Stimulated activated CD4-positive, alpha-beta T cell treated with anti-CD3 and anti-CD28 coated beads, Interleukin-4, amount 100 ng/mL, for 24 hours (primary cell): ENCODE results near the gene PSMB4.
"Not testable (repeated sequence)": the region's sequence is repeated elsewhere in the genome, so short reads cannot be mapped to it uniquely, and the experiment has no call there.

Experiments
- DNase-seq: peaks from one replicate; pipeline ENCODE4 v3.0.0-alpha.2; 2020

Gene PSMB4

GRCh38 chr1:151390221-151391078, 8.9 kb upstream of the PSMB4 start:
- not testable (repeated sequence) for DNase-seq

GRCh38 chr1:151391079-151391563, 8.3 kb upstream of the PSMB4 start:
- DNase-seq = no peak

GRCh38 chr1:151393583-151393982, 5.8 kb upstream of the PSMB4 start:
- no peak for DNase-seq

- not testable (repeated sequence) for DNase-seq
Measured at GRCh38 chr1:151396265-151396664, 3.1 kb upstream of the PSMB4 start.

- no peak for DNase-seq
Measured at GRCh38 chr1:151401125-151401788, 1.9 kb downstream of the PSMB4 start.

GRCh38 chr1:151401860-151402259, 2.5 kb downstream of the PSMB4 start:
- DNase-seq = no peak

- no peak for DNase-seq
Measured at GRCh38 chr1:151402764-151403163, 3.4 kb downstream of the PSMB4 start.

GRCh38 chr1:151403612-151404011, 4.2 kb downstream of the PSMB4 start:
- no peak for DNase-seq

- no peak for DNase-seq
Measured at GRCh38 chr1:151405187-151405951, 6.0 kb downstream of the PSMB4 start.

GRCh38 chr1:151406176-151406575, 6.8 kb downstream of the PSMB4 start:
- DNase-seq = no peak

GRCh38 chr1:151407304-151407703, 7.9 kb downstream of the PSMB4 start:
- DNase-seq = no peak

GRCh38 chr1:151408891-151409290, 9.5 kb downstream of the PSMB4 start:
- DNase-seq = no peak

GRCh38 chr1:151411884-151412283, 12.5 kb downstream of the PSMB4 start:
- no peak for DNase-seq

- no peak for DNase-seq
Measured at GRCh38 chr1:151416231-151416630, 16.9 kb downstream of the PSMB4 start.

GRCh38 chr1:151418081-151418480, 18.7 kb downstream of the PSMB4 start:
- DNase-seq = no peak

GRCh38 chr1:151419819-151420218, 20.4 kb downstream of the PSMB4 start:
- no peak for DNase-seq

GRCh38 chr1:151425103-151425502, 25.7 kb downstream of the PSMB4 start:
- no peak for DNase-seq

- DNase-seq = no peak
Measured at GRCh38 chr1:151428068-151428467, 28.7 kb downstream of the PSMB4 start.

GRCh38 chr1:151433827-151434226, 34.5 kb downstream of the PSMB4 start:
- not testable (repeated sequence) for DNase-seq

GRCh38 chr1:151435174-151435573, 35.8 kb downstream of the PSMB4 start:
- no peak for DNase-seq

- no peak for DNase-seq
Measured at GRCh38 chr1:151436985-151437384, 37.6 kb downstream of the PSMB4 start.

GRCh38 chr1:151437396-151437795, 38.0 kb downstream of the PSMB4 start:
- DNase-seq = not testable (repeated sequence)
